HepG2 (cell line): ENCODE measurements around the gene ZNF513. TPM values are rescaled to one million over a fixed set of nuclear protein-coding genes. Genes with fewer than 3 reads are reported as not detected.

Experiments used
- GABPA ChIP-seq, 2 experiments: IDR thresholded peaks; 2 replicates each; pipeline ENCODE4 v1.6.1; 2011 to 2016; ENCODE audit warnings: low read depth in 2 of 2, low read length in 1 of 2, missing biosample characterization in 1 of 2, missing genetic modification characterization in 1 of 2
- HMGXB4 ChIP-seq, 2 experiments: sonication (generic) in 1 of 2; formaldehyde crosslinking in 1 of 2; IDR thresholded peaks; 2 replicates each; pipeline versions ENCODE4 v1.4.0 to v1.6.1; 2018 to 2020; ENCODE audit warnings: missing genetic modification reagents in 2 of 2, borderline replicate concordance in 1 of 2, low read depth in 1 of 2, mild to moderate bottlenecking in 1 of 2, missing biosample characterization in 1 of 2
- KLF9 ChIP-seq: IDR thresholded peaks from 2 replicates; pipeline ENCODE4 v1.6.1; 2016; ENCODE audit warnings: low read depth
- MLXIP ChIP-seq: sonication (generic); formaldehyde crosslinking; IDR thresholded peaks from 2 replicates; pipeline ENCODE4 v1.9.0; 2021; ENCODE audit warnings: missing genetic modification reagents, borderline replicate concordance
- MXD4 ChIP-seq: IDR thresholded peaks from 2 replicates; pipeline ENCODE4 v1.6.1; 2016; ENCODE audit warnings: mild to moderate bottlenecking, missing biosample characterization, missing genetic modification reagents
- PRPF4 ChIP-seq: fragments of 200-400 bp; formaldehyde crosslinking; IDR thresholded peaks from 2 replicates; pipeline ENCODE4 v1.6.1; 2016; ENCODE audit warnings: low read length, low read depth; ENCODE audit not compliant: poor library complexity, severe bottlenecking
- SYNCRIP ChIP-seq: fragments of 200-400 bp; formaldehyde crosslinking; IDR thresholded peaks from 2 replicates; pipeline ENCODE4 v1.6.1; 2018; ENCODE audit warnings: mild to moderate bottlenecking, low read depth, low read length; ENCODE audit not compliant: insufficient read depth
- TIGD3 ChIP-seq: sonication (generic); formaldehyde crosslinking; IDR thresholded peaks from 2 replicates; pipeline ENCODE4 v1.5.1; 2020; ENCODE audit warnings: mild to moderate bottlenecking, missing genetic modification reagents, borderline replicate concordance
- USF2 ChIP-seq, 2 experiments: sonication (generic) in 1 of 2; formaldehyde crosslinking in 1 of 2; IDR thresholded peaks; 2 replicates each; pipeline versions ENCODE4 v1.5.1 to v1.6.1; 2011 to 2020; ENCODE audit warnings: borderline replicate concordance in 1 of 2, low read depth in 1 of 2, low read length in 1 of 2, mild to moderate bottlenecking in 1 of 2, missing genetic modification reagents in 1 of 2, moderate library complexity in 1 of 2
- WIZ ChIP-seq: sonication (generic); formaldehyde crosslinking; IDR thresholded peaks from 2 replicates; pipeline ENCODE4 v1.5.1; 2020; ENCODE audit warnings: mild to moderate bottlenecking, missing genetic modification reagents
- ZBTB8A ChIP-seq: sonication (generic); formaldehyde crosslinking; IDR thresholded peaks from 2 replicates; pipeline ENCODE4 v1.4.0; 2020; ENCODE audit warnings: mild to moderate bottlenecking, low read depth, missing genetic modification reagents, borderline replicate concordance
- ZMYM4 ChIP-seq: sonication (generic); formaldehyde crosslinking; IDR thresholded peaks from 2 replicates; pipeline ENCODE4 v1.8.1; 2023; ENCODE audit warnings: mild to moderate bottlenecking, missing genetic modification reagents
- ZNF232 ChIP-seq: sonication (generic); formaldehyde crosslinking; IDR thresholded peaks from 2 replicates; pipeline ENCODE4 v1.4.0; 2020; ENCODE audit warnings: missing genetic modification reagents, borderline replicate concordance
- ZNF451 ChIP-seq: sonication (generic); formaldehyde crosslinking; IDR thresholded peaks from 2 replicates; pipeline ENCODE4 v1.5.0; 2020; ENCODE audit warnings: mild to moderate bottlenecking, missing genetic modification reagents
- ZNF530 ChIP-seq: sonication (generic); formaldehyde crosslinking; IDR thresholded peaks from 2 replicates; pipeline ENCODE4 v1.5.0; 2020; ENCODE audit warnings: low read depth, mild to moderate bottlenecking, missing genetic modification reagents
- ZNF781 ChIP-seq: sonication (generic); formaldehyde crosslinking; IDR thresholded peaks from 2 replicates; pipeline ENCODE4 v1.5.1; 2020; ENCODE audit warnings: borderline replicate concordance, mild to moderate bottlenecking, missing genetic modification reagents; ENCODE audit errors: not compliant biosample characterization
- ZSCAN31 ChIP-seq: sonication (generic); formaldehyde crosslinking; IDR thresholded peaks from 2 replicates; pipeline ENCODE4 v1.5.0; 2020; ENCODE audit warnings: low read depth, mild to moderate bottlenecking, missing genetic modification reagents
- polyA plus RNA-seq, 8 experiments: library from polyadenylated mRNA; depleted of rRNA in 3 of 8; stranded (reverse) in 7 of 8; unstranded in 1 of 8; fragments of >200 nt; fragmentation: Illumina TruSeq in 4 of 8; extraction: Trizol in 4 of 8; gene quantifications; 2 replicates each; pipeline versions ENCODE4 v1.2.1 to v1.2.3, GENCODE V29; 2011 to 2016; ENCODE audit warnings: low read depth in 4 of 8, missing spikeins in 1 of 8, mixed read lengths in 1 of 8; ENCODE audit not compliant: insufficient read depth in 1 of 8
- total RNA-seq, 5 experiments: library from RNA; depleted of rRNA; stranded (reverse); fragments of >200 nt; fragmentation: Illumina TruSeq; extraction: Trizol; gene quantifications; 2 replicates each; pipeline ENCODE4 v1.2.3, GENCODE V29; 2016; ENCODE audit warnings: low read depth in 1 of 5

ZNF513 gene
- total and polyA plus RNA-seq, 2 of the 13 experiments (the other 11 are each of a cell fraction or from before 2014, with no cell fraction given): 4.9 to 6.3 TPM

- TF ChIP-seq HMGXB4 (CRISPR knock-in tag; IDR thresholded peaks at IDR 0.05; ENCODE audit: borderline replicate concordance in 1 of 2, low read depth in 1 of 2) (peak in 1 of 2 experiments; percentile 84), KLF9 (CRISPR knock-in tag) (no peak), MLXIP (peak; percentile 71; the same call in 1 of the 2 replicates), USF2 (IDR thresholded peaks at IDR 0.05; ENCODE audit: low read depth, low read length) (no peak), USF2 (CRISPR knock-in tag; IDR thresholded peaks at IDR 0.05; ENCODE audit: borderline replicate concordance) (peak; percentile 66; the same call in 1 of the 2 replicates), ZNF451 (CRISPR knock-in tag) (no peak), SYNCRIP (no peak), ZNF232 (CRISPR knock-in tag) (no peak; the same call in 1 of the 2 replicates), ZMYM4 (CRISPR knock-in tag) (peak; percentile 77), GABPA (IDR thresholded peaks at IDR 0.05; ENCODE audit: low read depth, low read length) (peak; percentile 57), GABPA (CRISPR knock-in tag; IDR thresholded peaks at IDR 0.05; ENCODE audit: low read depth) (peak; percentile 90), WIZ (CRISPR knock-in tag) (no peak; the same call in none of the 2 replicates), PRPF4 (no peak), ZNF781 (CRISPR knock-in tag) (peak; percentile 77), ZBTB8A (no peak), ZSCAN31 (CRISPR knock-in tag) (peak; percentile 91), MXD4 (CRISPR knock-in tag) (peak; percentile 80), ZNF530 (CRISPR knock-in tag) (no peak), TIGD3 (peak; percentile 88; the same call in 1 of the 2 replicates)
Measured at GRCh38 chr2:27356382-27357181, 24.0 kb downstream of the ZNF513 start, which contains the start of gene GTF3C2 (continued).
